BJ (cell line): ENCODE results near the gene DOCK8. TPM values are rescaled to one million over a fixed set of nuclear protein-coding genes. Genes with fewer than 3 reads are reported as not detected.

Experiments
- CTCF ChIA-PET: fragments of 350-600 bp; formaldehyde crosslinking; extraction: SDS; loops from one replicate; lab custom pipeline; 2021; ENCODE audit warnings: antibody characterized with exemption, inconsistent platforms; lab: Yijun Ruan, JAX
- POLR2A ChIA-PET: fragments of 300-600 bp; sonication (Branson Sonifier 250); formaldehyde crosslinking; extraction: SDS; loops from one replicate; lab custom pipeline; 2021; ENCODE audit warnings: antibody characterized with exemption; lab: Charles Lee
- DNase-seq: peaks from one replicate; pipeline ENCODE4 v3.0.0-alpha.2; 2011; ENCODE audit warnings: low read depth
- H3K27me3 ChIP-seq: 2 replicates; pipeline ENCODE4 v1.6.0; 2011; ENCODE audit warnings: low read length; ENCODE audit not compliant: control insufficient read depth, insufficient read depth
- H3K36me3 ChIP-seq: 2 replicates; pipeline ENCODE4 v1.5.1; 2011; ENCODE audit warnings: low read length; ENCODE audit not compliant: control insufficient read depth, insufficient read depth
- H3K4me3 ChIP-seq: 2 replicates; pipeline ENCODE4 v1.5.1; 2011; ENCODE audit warnings: low read depth, mild to moderate bottlenecking, control low read depth, low read length
- polyA plus RNA-seq: library from polyadenylated mRNA; depleted of rRNA; stranded (reverse); fragments of >200 nt; gene quantifications from 2 replicates; pipeline ENCODE4 v1.2.3, GENCODE V29; 2011
- TF ChIP-seq, protein P1 (sequence below): IDR thresholded peaks from 2 replicates; pipeline ENCODE4 v1.5.1; 2011; ENCODE audit warnings: low read depth, mild to moderate bottlenecking, control low read depth, inconsistent platforms, low read length, moderate library complexity; ENCODE audit not compliant: insufficient read depth

The DOCK8 gene
- polyA plus RNA-seq, 1 experiment: 0.07 TPM

DNA sequence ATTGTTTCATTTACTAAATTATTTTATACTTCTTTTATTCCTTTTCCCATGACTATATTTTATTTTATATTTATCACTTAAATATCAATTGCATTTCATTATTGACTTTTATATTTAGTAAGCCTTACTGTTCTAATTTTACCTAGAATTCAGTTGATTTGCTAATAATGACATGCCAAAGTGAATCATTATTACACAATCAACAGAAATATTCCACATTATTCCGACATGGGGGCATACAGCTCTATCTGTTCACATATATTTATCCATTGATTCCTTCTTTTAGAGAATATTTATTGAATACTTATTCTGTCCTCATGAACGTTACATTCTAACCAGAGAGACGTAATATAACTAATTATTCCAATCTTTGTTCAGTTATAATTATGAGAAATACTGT is 221.8 kb downstream of the DOCK8 start:
- Histone ChIP-seq H3K4me3 (no peak overlapping the region), H3K27me3 (no peaks in the 10 kb centered on the region), H3K36me3 (no peaks in the 10 kb centered on the region)
- TF ChIP-seq, protein P1, sequence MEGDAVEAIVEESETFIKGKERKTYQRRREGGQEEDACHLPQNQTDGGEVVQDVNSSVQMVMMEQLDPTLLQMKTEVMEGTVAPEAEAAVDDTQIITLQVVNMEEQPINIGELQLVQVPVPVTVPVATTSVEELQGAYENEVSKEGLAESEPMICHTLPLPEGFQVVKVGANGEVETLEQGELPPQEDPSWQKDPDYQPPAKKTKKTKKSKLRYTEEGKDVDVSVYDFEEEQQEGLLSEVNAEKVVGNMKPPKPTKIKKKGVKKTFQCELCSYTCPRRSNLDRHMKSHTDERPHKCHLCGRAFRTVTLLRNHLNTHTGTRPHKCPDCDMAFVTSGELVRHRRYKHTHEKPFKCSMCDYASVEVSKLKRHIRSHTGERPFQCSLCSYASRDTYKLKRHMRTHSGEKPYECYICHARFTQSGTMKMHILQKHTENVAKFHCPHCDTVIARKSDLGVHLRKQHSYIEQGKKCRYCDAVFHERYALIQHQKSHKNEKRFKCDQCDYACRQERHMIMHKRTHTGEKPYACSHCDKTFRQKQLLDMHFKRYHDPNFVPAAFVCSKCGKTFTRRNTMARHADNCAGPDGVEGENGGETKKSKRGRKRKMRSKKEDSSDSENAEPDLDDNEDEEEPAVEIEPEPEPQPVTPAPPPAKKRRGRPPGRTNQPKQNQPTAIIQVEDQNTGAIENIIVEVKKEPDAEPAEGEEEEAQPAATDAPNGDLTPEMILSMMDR: no peak
- POLR2A ChIA-PET: no interaction called here
- no peak for DNase-seq
- CTCF ChIA-PET: interaction anchor here (1.4 kb wide), 1 partner anchor 9 kb away, joined by 4 read pairs; no protein-coding TSS in a partner anchor

DNA sequence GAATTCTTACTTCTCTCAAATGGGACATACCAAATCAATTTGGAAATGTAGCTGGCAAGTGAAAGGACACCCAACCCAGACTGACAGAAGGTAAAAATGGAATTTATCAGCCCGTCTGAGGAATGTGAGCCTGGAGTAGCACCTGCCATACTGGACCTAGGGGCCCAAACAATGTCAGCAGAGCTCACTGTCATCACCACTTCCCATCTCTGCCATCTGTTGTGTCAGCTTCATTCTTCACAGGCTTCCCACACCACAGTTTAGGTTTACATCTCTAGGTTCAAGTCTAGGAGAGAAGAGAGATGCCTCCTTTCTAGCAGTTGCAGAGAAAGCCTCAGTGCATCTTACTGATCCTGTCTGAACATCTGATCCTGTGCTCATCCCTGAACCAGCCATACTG is 222.4 kb downstream of the DOCK8 start:
- no peaks in the 10 kb centered on the region for H3K36me3 ChIP-seq
- ChIA-PET POLR2A (no interaction called here), CTCF (interaction anchor here (1.1 to 1.4 kb wide), 2 partner anchors 9 to 10 kb away, joined by 3 to 4 read pairs; no protein-coding TSS in a partner anchor)
- DNase-seq: no peak
- H3K4me3 ChIP-seq: no peak overlapping the region
- TF ChIP-seq, protein P1: no peak
- no peaks in the 10 kb centered on the region for H3K27me3 ChIP-seq

DNA sequence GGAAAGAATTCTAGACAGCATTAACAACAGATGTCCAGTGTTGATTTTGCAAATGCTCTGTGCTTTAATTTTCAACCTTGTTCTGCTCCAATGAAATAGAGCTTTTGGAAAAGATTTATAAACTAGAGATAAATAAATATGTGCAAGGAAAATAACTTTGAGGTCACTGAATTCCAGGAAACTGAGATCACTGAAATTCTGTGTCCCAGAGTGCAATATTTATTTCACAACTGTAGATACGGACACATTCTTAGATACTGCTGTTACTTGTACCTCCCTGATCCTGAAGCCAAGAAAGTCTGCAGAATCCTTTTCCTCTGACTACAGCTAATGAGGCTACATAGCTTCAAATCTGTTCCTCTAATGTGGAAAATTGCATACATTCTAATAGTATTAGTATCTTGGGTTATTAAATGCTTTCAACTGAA is 222.9 kb downstream of the DOCK8 start:
- H3K36me3 ChIP-seq: no peaks in the 10 kb centered on the region
- TF ChIP-seq, protein P1: no peak
- H3K27me3 ChIP-seq: no peaks in the 10 kb centered on the region
- no peak overlapping the region for H3K4me3 ChIP-seq
- CTCF ChIA-PET: interaction anchor here (0.8 to 1.4 kb wide), 3 partner anchors 10 to 53 kb away, joined by 3 to 4 read pairs (median 3); no protein-coding TSS in a partner anchor
- peak; percentile 86 for DNase-seq
- POLR2A ChIA-PET: no interaction called here

DNA sequence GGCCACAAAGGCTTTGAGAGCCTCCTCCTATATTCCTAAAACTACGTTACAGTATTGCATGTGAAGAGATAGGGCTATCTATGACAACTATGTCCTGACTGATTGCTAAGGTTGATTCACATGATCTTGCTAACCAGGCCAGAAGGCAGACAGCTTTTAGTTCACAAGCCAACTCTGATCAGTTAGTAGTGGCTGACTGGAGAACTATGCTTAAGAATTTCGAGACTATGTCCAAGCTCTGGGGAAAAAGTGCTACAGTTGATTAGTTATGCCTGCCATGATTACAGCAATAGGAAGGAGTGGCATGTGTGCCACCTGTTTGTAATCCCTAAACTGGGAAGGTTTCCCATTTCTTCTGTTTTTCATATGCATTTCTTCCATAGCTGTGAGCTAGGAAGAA is 223.4 kb downstream of the DOCK8 start:
- POLR2A ChIA-PET: no interaction called here
- TF ChIP-seq, protein P1: no peak
- H3K4me3 ChIP-seq: no peak overlapping the region
- CTCF ChIA-PET: interaction anchor here (0.8 to 1.1 kb wide), 2 partner anchors 9 to 53 kb away, joined by 3 read pairs; no protein-coding TSS in a partner anchor
- DNase-seq: no peak
- H3K36me3 ChIP-seq: no peaks in the 10 kb centered on the region
- H3K27me3 ChIP-seq: no peaks in the 10 kb centered on the region

DNA sequence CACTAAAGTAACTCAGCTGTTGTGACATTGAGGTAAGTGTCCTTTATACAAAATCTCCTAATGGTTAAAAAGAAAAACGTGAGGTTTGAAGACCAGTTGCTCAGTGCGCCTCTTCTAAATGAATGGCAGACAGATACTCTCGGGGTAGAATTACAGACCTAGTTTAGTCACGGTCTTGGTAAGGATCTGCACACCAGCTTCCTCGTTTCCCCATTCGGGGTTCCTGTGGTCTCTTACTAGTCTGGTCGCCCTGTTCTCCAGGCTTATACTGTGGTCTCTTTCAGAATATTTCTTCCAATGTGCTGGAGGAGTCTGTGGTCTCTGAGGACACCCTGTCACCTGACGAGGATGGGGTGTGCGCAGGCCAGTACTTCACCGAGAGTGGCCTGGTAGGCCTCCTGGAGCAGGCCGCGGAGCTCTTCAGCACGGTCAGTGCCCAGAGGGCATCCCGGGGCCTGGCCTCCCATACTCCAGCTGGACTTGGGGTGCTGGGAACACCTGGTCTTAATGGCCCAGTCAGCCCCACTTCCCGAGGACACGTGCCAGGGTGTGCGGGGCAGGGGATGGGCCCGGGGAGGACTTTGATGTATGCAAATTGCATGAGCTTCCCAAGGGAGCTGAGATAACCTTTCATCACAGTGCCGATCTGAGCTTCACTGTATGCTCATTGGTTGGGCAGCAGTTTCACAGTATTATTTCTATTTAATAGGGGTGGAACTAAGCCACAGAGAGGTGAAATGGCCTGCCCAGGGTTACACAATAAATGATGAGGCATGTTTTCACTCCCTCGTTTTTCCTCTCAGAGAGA is 224.5 kb downstream of the DOCK8 start:
- H3K4me3 ChIP-seq: no peak overlapping the region
- no peaks in the 10 kb centered on the region for H3K27me3 ChIP-seq
- no peaks in the 10 kb centered on the region for H3K36me3 ChIP-seq
- ChIA-PET POLR2A (no interaction called here), CTCF (no interaction called here)
- DNase-seq: peak; percentile 31
- TF ChIP-seq, protein P1: no peak
